Loucy (cell line): ENCODE data around the gene MRPL28.

Experiments used
- H2AFZ ChIP-seq: fragments of 200-600 bp; sonication (generic); 2 replicates; pipeline ENCODE4 v1.6.0; 2016; ENCODE audit warnings: antibody characterized with exemption, mild to moderate bottlenecking, low read length, moderate library complexity
- H3F3A ChIP-seq: fragments of 200-600 bp; 2 replicates; pipeline ENCODE4 v1.6.0; 2016; ENCODE audit warnings: antibody characterized with exemption, low read depth, mild to moderate bottlenecking
- H3K27me3 ChIP-seq: fragments of 200-600 bp; sonication (generic); 2 replicates; pipeline ENCODE4 v1.6.1; 2014; ENCODE audit warnings: low read length, mild to moderate bottlenecking; ENCODE audit not compliant: insufficient read depth, poor library complexity, severe bottlenecking
- H3K36me3 ChIP-seq: fragments of 200-600 bp; sonication (generic); 2 replicates; pipeline ENCODE4 v1.6.1; 2016; ENCODE audit warnings: low read length; ENCODE audit not compliant: insufficient read depth
- H3K4me1 ChIP-seq: fragments of 200-600 bp; sonication (generic); 2 replicates; pipeline ENCODE4 v1.5.1; 2014; ENCODE audit warnings: low read length, mild to moderate bottlenecking; ENCODE audit not compliant: insufficient read depth, poor library complexity, severe bottlenecking
- H3K4me2 ChIP-seq: fragments of 200-600 bp; sonication (generic); 2 replicates; pipeline ENCODE4 v1.6.0; 2014; ENCODE audit warnings: antibody characterized with exemption, low read length, low read depth, mild to moderate bottlenecking; ENCODE audit not compliant: poor library complexity, severe bottlenecking
- H3K4me3 ChIP-seq: fragments of 200-600 bp; sonication (generic); 2 replicates; pipeline ENCODE4 v1.5.1; 2014; ENCODE audit warnings: low read length, mild to moderate bottlenecking, mixed read lengths; ENCODE audit not compliant: poor library complexity, severe bottlenecking
- H3K79me2 ChIP-seq: fragments of 200-600 bp; sonication (generic); 2 replicates; pipeline ENCODE4 v1.6.1; 2014; ENCODE audit warnings: low read length; ENCODE audit not compliant: insufficient read depth
- H3K9ac ChIP-seq: fragments of 200-600 bp; sonication (generic); 2 replicates; pipeline ENCODE4 v1.6.0; 2014; ENCODE audit warnings: mild to moderate bottlenecking, low read depth, low read length, moderate library complexity; ENCODE audit not compliant: poor library complexity, severe bottlenecking
- H3K9me2 ChIP-seq: fragments of 200-600 bp; sonication (generic); replicated peaks from 2 replicates; pipeline ENCODE4 v1.6.1; 2016; ENCODE audit warnings: low read depth, low read length, mixed read lengths
- H3K9me3 ChIP-seq: fragments of 200-600 bp; sonication (generic); 2 replicates; pipeline ENCODE4 v1.6.1; 2014; ENCODE audit warnings: mild to moderate bottlenecking, antibody characterized with exemption, low read length, low read depth; ENCODE audit not compliant: insufficient read depth
- H4K20me1 ChIP-seq: fragments of 200-600 bp; sonication (generic); 2 replicates; pipeline ENCODE4 v1.6.0; 2014; ENCODE audit warnings: antibody characterized with exemption, low read length, mild to moderate bottlenecking; ENCODE audit not compliant: insufficient read depth, poor library complexity, severe bottlenecking
- CTCF ChIP-seq: fragments of 200-600 bp; sonication (generic); conservative IDR thresholded peaks from 2 replicates; pipeline ENCODE4 v1.5.1; 2014; ENCODE audit warnings: mild to moderate bottlenecking, antibody characterized with exemption, low read length
- EZH2phosphoT487 ChIP-seq: fragments of 200-600 bp; IDR thresholded peaks from 2 replicates; pipeline ENCODE4 v1.6.1; 2018; ENCODE audit warnings: antibody characterized with exemption, mild to moderate bottlenecking, moderate library complexity, borderline replicate concordance

The MRPL28 gene

GRCh38 chr16:380762-381011, 10.3 kb upstream of the MRPL28 start:
- Histone ChIP-seq H3K4me1 (peaks cover 18% of the 10 kb centered on the region), H3K36me3 (no peaks in the 10 kb centered on the region), H3K9ac (peak overlapping the region; percentile 76), H3K9me3 (no peaks in the 10 kb centered on the region), H3K9me2 (no peaks in the 10 kb centered on the region), H4K20me1 (no peaks in the 10 kb centered on the region), H3F3A (no peaks in the 10 kb centered on the region), H3K79me2 (peaks cover 21% of the 10 kb centered on the region), H3K4me2 (peak overlapping the region; percentile 70), H3K27me3 (no peaks in the 10 kb centered on the region), H2AFZ (no peak overlapping the region), H3K4me3 (peak overlapping the region; percentile 76)
- no peak for TF ChIP-seq EZH2phosphoT487
- no peak for TF ChIP-seq CTCF

- H3K36me3 ChIP-seq, result no peaks in the 10 kb centered on the region
- H3K4me1 ChIP-seq, result peaks cover 18% of the 10 kb centered on the region
- no peak for TF ChIP-seq EZH2phosphoT487
- no peak for TF ChIP-seq CTCF
- H4K20me1 ChIP-seq, result no peaks in the 10 kb centered on the region
- peaks cover 21% of the 10 kb centered on the region for H3K79me2 ChIP-seq
- H3K4me2 ChIP-seq, result peak overlapping the region; percentile 70
- H3K9me3 ChIP-seq, result no peaks in the 10 kb centered on the region
- H2AFZ ChIP-seq, result no peak overlapping the region
- H3F3A ChIP-seq, result no peaks in the 10 kb centered on the region
- H3K9me2 ChIP-seq, result no peaks in the 10 kb centered on the region
- H3K27me3 ChIP-seq, result no peaks in the 10 kb centered on the region
- H3K9ac ChIP-seq, result peak overlapping the region; percentile 76
- H3K4me3 ChIP-seq, result peak overlapping the region; percentile 76
These were observed 9.8 kb upstream of the MRPL28 start for GRCh38 chr16:379961-380761.

- Histone ChIP-seq H3K4me1 (peaks cover 18% of the 10 kb centered on the region), H3K27me3 (no peaks in the 10 kb centered on the region), H3F3A (no peaks in the 10 kb centered on the region), H3K79me2 (peaks cover 21% of the 10 kb centered on the region), H3K9ac (peak overlapping the region; percentile 76), H3K36me3 (no peaks in the 10 kb centered on the region), H3K9me3 (no peaks in the 10 kb centered on the region), H3K9me2 (no peaks in the 10 kb centered on the region), H4K20me1 (no peaks in the 10 kb centered on the region), H3K4me3 (peak overlapping the region; percentile 76), H2AFZ (no peak overlapping the region), H3K4me2 (peak overlapping the region; percentile 70)
- TF ChIP-seq CTCF, result no peak
These were observed 9.0 kb upstream of the MRPL28 start for GRCh38 chr16:379183-379960.
